Stimulated activated naive B cell treated with anti-CD40 and anti-IgM and Interleukin-4, amounts not matched to agents 10 μg/mL and 1 μg/mL and 100 μg/mL, for 72 hours (primary cell): ENCODE data around the gene PEPD.

ENCODE experiments used
- ATAC-seq, 2 donors: fragments of 150-1000 bp; cut with Tn5 transposase; replicated peaks; 2 replicates each; pipeline ENCODE4 v1.10.0; 2021; ENCODE audit warnings: moderate library complexity in 1 of 2
- DNase-seq: peaks from one replicate; pipeline ENCODE4 v3.0.0; 2021
- H3K27ac Mint-ChIP-seq: one replicate; pipeline ENCODE4 v1.8.0; 2022; ENCODE audit warnings: mild to moderate bottlenecking, mixed read lengths
- H3K27me3 Mint-ChIP-seq, 2 donors: one replicate each; pipeline ENCODE4 v1.8.0; 2022; ENCODE audit warnings: mixed read lengths in 2 of 2
- H3K36me3 Mint-ChIP-seq, 2 donors: one replicate each; pipeline ENCODE4 v1.8.0; 2022; ENCODE audit warnings: mixed read lengths in 2 of 2, mild to moderate bottlenecking in 1 of 2
- H3K4me1 Mint-ChIP-seq, 2 donors: one replicate each; pipeline ENCODE4 v1.8.0; 2022; ENCODE audit warnings: mixed read lengths in 2 of 2, mild to moderate bottlenecking in 1 of 2
- H3K4me3 Mint-ChIP-seq, 2 donors: one replicate each; pipeline ENCODE4 v1.8.0; 2022; ENCODE audit warnings: mild to moderate bottlenecking in 2 of 2, mixed read lengths in 2 of 2, moderate library complexity in 1 of 2
- H3K9me3 Mint-ChIP-seq, 2 donors: one replicate each; pipeline ENCODE4 v1.8.0; 2022; ENCODE audit warnings: mixed read lengths in 2 of 2, mild to moderate bottlenecking in 1 of 2

PEPD gene

GRCh38 chr19:33446330-33447293, 75.0 kb downstream of the PEPD start:
- no peaks in the 10 kb centered on the region for H3K4me1 Mint-ChIP-seq
- ATAC-seq (no peak), DNase-seq (no peak)
- no peak overlapping the region for H3K4me3 Mint-ChIP-seq
- H3K36me3 Mint-ChIP-seq = peaks cover 25 to 36% of the 10 kb centered on the region in 2 donors
- no peaks in the 10 kb centered on the region for H3K27me3 Mint-ChIP-seq
- H3K9me3 Mint-ChIP-seq = no peaks in the 10 kb centered on the region
- no peak overlapping the region for H3K27ac Mint-ChIP-seq

GRCh38 chr19:33445442-33446329, 75.9 kb downstream of the PEPD start:
- H3K27me3 Mint-ChIP-seq = no peaks in the 10 kb centered on the region
- H3K36me3 Mint-ChIP-seq = peaks cover 24 to 38% of the 10 kb centered on the region in 2 donors
- ATAC-seq (no peak), DNase-seq (no peak)
- H3K27ac Mint-ChIP-seq = no peak overlapping the region
- H3K9me3 Mint-ChIP-seq = no peaks in the 10 kb centered on the region
- no peak overlapping the region for H3K4me3 Mint-ChIP-seq
- no peaks in the 10 kb centered on the region for H3K4me1 Mint-ChIP-seq

GRCh38 chr19:33444562-33445441, 76.8 kb downstream of the PEPD start:
- Mint-ChIP-seq H3K27me3 (no peaks in the 10 kb centered on the region), H3K36me3 (peaks cover 23 to 35% of the 10 kb centered on the region in 2 donors), H3K4me3 (no peak overlapping the region)

GRCh38 chr19:33443638-33444561, 77.7 kb downstream of the PEPD start:
- no peak for DNase-seq
- Mint-ChIP-seq H3K27me3 (no peaks in the 10 kb centered on the region), H3K4me3 (no peak overlapping the region), H3K4me1 (no peaks in the 10 kb centered on the region), H3K36me3 (peaks cover 16 to 27% of the 10 kb centered on the region in 2 donors), H3K9me3 (no peaks in the 10 kb centered on the region), H3K27ac (no peak overlapping the region)
- ATAC-seq = no peak

More at GRCh38 chr19:33444562-33445441, 76.8 kb downstream of the PEPD start:
- ATAC-seq (no peak), DNase-seq (no peak)
- H3K9me3 Mint-ChIP-seq = no peaks in the 10 kb centered on the region
- no peaks in the 10 kb centered on the region for H3K4me1 Mint-ChIP-seq
- H3K27ac Mint-ChIP-seq = peak overlapping the region; percentile 9

- Mint-ChIP-seq H3K4me3 (no peak overlapping the region), H3K36me3 (peaks cover 18 to 27% of the 10 kb centered on the region in 2 donors)
Measured at GRCh38 chr19:33442706-33443105, 78.9 kb downstream of the PEPD start.

GRCh38 chr19:33441828-33442227, 79.8 kb downstream of the PEPD start:
- H3K36me3 Mint-ChIP-seq = peaks cover 18 to 27% of the 10 kb centered on the region in 2 donors
- H3K27ac Mint-ChIP-seq = no peak overlapping the region
- no peak overlapping the region for H3K4me3 Mint-ChIP-seq
- ATAC-seq (no peak), DNase-seq (no peak)
- H3K9me3 Mint-ChIP-seq = no peaks in the 10 kb centered on the region
- H3K27me3 Mint-ChIP-seq = no peaks in the 10 kb centered on the region
- H3K4me1 Mint-ChIP-seq = no peaks in the 10 kb centered on the region

More at GRCh38 chr19:33442706-33443105, 78.9 kb downstream of the PEPD start:
- Mint-ChIP-seq H3K9me3 (no peaks in the 10 kb centered on the region), H3K4me1 (no peaks in the 10 kb centered on the region), H3K27me3 (no peaks in the 10 kb centered on the region), H3K27ac (no peak overlapping the region)
- ATAC-seq = no peak
- DNase-seq = no peak

GRCh38 chr19:33441277-33441699, 80.3 kb downstream of the PEPD start:
- DNase-seq (no peak), ATAC-seq (no peak)
- Mint-ChIP-seq H3K36me3 (peaks cover 18 to 30% of the 10 kb centered on the region in 2 donors), H3K4me3 (no peak overlapping the region), H3K27ac (no peak overlapping the region), H3K27me3 (no peaks in the 10 kb centered on the region), H3K9me3 (no peaks in the 10 kb centered on the region), H3K4me1 (no peaks in the 10 kb centered on the region)

- Mint-ChIP-seq H3K4me1 (no peaks in the 10 kb centered on the region), H3K9me3 (no peaks in the 10 kb centered on the region)
- no peak for DNase-seq
Measured at GRCh38 chr19:33440682-33441081, 80.9 kb downstream of the PEPD start.

GRCh38 chr19:33440241-33440640, 81.3 kb downstream of the PEPD start:
- Mint-ChIP-seq H3K36me3 (peaks cover 14 to 25% of the 10 kb centered on the region in 2 donors), H3K9me3 (no peaks in the 10 kb centered on the region), H3K27me3 (no peaks in the 10 kb centered on the region), H3K4me3 (no peak overlapping the region), H3K27ac (no peak overlapping the region), H3K4me1 (no peaks in the 10 kb centered on the region)
- no peak for ATAC-seq
- DNase-seq = no peak

More at GRCh38 chr19:33440682-33441081, 80.9 kb downstream of the PEPD start:
- no peak for ATAC-seq
- no peak overlapping the region for H3K27ac Mint-ChIP-seq
- H3K27me3 Mint-ChIP-seq = no peaks in the 10 kb centered on the region
- H3K36me3 Mint-ChIP-seq = peaks cover 14 to 25% of the 10 kb centered on the region in 2 donors
- no peak overlapping the region for H3K4me3 Mint-ChIP-seq

GRCh38 chr19:33438987-33439781, 82.4 kb downstream of the PEPD start:
- Mint-ChIP-seq H3K4me1 (no peaks in the 10 kb centered on the region), H3K27ac (no peak overlapping the region), H3K27me3 (no peaks in the 10 kb centered on the region), H3K4me3 (no peak overlapping the region), H3K9me3 (no peaks in the 10 kb centered on the region), H3K36me3 (peaks cover 10 to 20% of the 10 kb centered on the region in 2 donors)
- ATAC-seq (no peak), DNase-seq (no peak)

GRCh38 chr19:33437821-33438671, 83.5 kb downstream of the PEPD start:
- DNase-seq = no peak

More at GRCh38 chr19:33437821-33438671, 83.5 kb downstream of the PEPD start:
- H3K9me3 Mint-ChIP-seq = no peaks in the 10 kb centered on the region
- H3K36me3 Mint-ChIP-seq = peaks cover 10 to 15% of the 10 kb centered on the region in 2 donors
- ATAC-seq = no peak
- H3K27me3 Mint-ChIP-seq = no peaks in the 10 kb centered on the region
- H3K4me3 Mint-ChIP-seq = no peak overlapping the region
- H3K4me1 Mint-ChIP-seq = no peaks in the 10 kb centered on the region
- no peak overlapping the region for H3K27ac Mint-ChIP-seq
